Parathyroid adenoma (tissue), 2 donors: Measurements from ENCODE around the gene FLT1.

Experiments used
- H2AFZ ChIP-seq: fragments of 300-600 bp; sonication (generic); one replicate; pipeline ENCODE4 v1.7.0; 2017; ENCODE audit warnings: antibody characterized with exemption, mild to moderate bottlenecking
- H3K27ac ChIP-seq: fragments of 300-600 bp; sonication (generic); one replicate; pipeline ENCODE4 v1.7.0; 2017
- H3K27me3 ChIP-seq: fragments of 300-600 bp; sonication (generic); one replicate; pipeline ENCODE4 v1.7.0; 2017; ENCODE audit warnings: low read length; ENCODE audit not compliant: control insufficient read depth, insufficient read depth
- H3K36me3 ChIP-seq: fragments of 300-600 bp; sonication (generic); one replicate; pipeline ENCODE4 v1.7.0; 2017; ENCODE audit warnings: low read length; ENCODE audit not compliant: control insufficient read depth, insufficient read depth
- H3K4me1 ChIP-seq: fragments of 300-600 bp; sonication (generic); one replicate; pipeline ENCODE4 v1.7.0; 2017; ENCODE audit warnings: control low read depth
- H3K4me2 ChIP-seq: fragments of 300-600 bp; sonication (generic); one replicate; pipeline ENCODE4 v1.7.0; 2017; ENCODE audit warnings: low read length
- H3K4me3 ChIP-seq: fragments of 300-600 bp; sonication (generic); one replicate; pipeline ENCODE4 v1.7.0; 2017; ENCODE audit warnings: low read depth, low read length
- H3K79me2 ChIP-seq: fragments of 300-600 bp; sonication (generic); one replicate; pipeline ENCODE4 v1.7.0; 2017; ENCODE audit warnings: control low read depth
- H3K9ac ChIP-seq: fragments of 300-600 bp; sonication (generic); one replicate; pipeline ENCODE4 v1.7.0; 2017; ENCODE audit warnings: mild to moderate bottlenecking
- H3K9me3 ChIP-seq: fragments of 300-600 bp; sonication (generic); one replicate; pipeline ENCODE4 v1.7.0; 2017; ENCODE audit warnings: low read length; ENCODE audit not compliant: control insufficient read depth
- CTCF ChIP-seq: fragments of 300-600 bp; sonication (generic); IDR thresholded peaks from one replicate; pipeline ENCODE4 v1.7.0; 2017; ENCODE audit warnings: antibody characterized with exemption, mild to moderate bottlenecking
- donor health status: primary hyperparathyroidism.

The FLT1 gene

DNA sequence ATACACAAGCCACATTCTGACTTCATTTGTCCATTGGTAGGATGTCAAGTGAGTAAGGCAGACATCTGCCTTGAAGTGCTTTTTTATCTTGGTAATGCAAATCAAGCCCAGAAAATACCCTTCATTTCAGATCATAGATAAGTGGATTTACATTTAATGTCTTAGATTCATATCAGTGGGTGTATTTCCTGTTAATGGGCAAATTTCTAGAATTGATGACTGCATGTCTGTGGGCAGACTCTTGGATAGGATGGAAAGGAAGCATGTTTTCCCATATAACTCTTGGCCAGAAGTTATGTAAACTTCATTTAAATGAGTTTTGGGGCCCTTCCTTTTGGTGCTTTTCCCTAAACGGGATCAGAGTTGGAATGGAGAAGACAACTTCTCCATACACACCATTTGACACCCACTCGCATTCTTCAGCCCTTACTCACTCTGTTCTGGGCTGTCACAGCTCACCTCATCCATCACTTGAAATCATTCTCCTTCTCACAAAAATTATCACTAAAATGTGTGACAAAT is 154.6 kb downstream of the FLT1 start:
- Histone ChIP-seq H3K4me2 (no peak overlapping the region), H2AFZ (no peak overlapping the region), H3K27ac (no peak overlapping the region), H3K36me3 (no peaks in the 10 kb centered on the region), H3K4me1 (no peaks in the 10 kb centered on the region), H3K9ac (no peak overlapping the region), H3K4me3 (no peak overlapping the region), H3K27me3 (no peaks in the 10 kb centered on the region), H3K9me3 (no peaks in the 10 kb centered on the region), H3K79me2 (no peaks in the 10 kb centered on the region)
- TF ChIP-seq CTCF, result no peak

DNA sequence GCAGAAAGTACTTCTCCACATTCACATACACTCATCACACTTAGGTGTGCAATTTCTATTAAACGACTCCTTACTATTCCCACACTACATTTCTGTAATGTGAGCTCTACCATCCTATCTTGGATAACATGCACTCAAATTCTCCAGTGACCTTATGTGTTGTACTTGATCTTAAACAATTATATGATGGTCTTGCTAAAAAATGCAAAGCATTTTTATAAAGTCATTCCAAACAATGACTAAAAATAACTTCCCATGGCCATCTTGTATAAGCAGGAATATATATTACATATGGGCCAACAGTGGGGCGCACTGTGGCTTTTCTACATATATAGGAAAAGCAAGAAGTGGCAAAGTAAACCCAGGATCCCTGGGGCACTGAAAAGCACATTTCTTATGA is 155.5 kb downstream of the FLT1 start:
- H3K27ac ChIP-seq, result no peak overlapping the region
- H3K9ac ChIP-seq, result no peak overlapping the region
- H3K36me3 ChIP-seq, result no peaks in the 10 kb centered on the region
- TF ChIP-seq CTCF, result no peak
- no peak overlapping the region for H3K4me2 ChIP-seq
- no peaks in the 10 kb centered on the region for H3K4me1 ChIP-seq
- no peak overlapping the region for H2AFZ ChIP-seq
- H3K9me3 ChIP-seq, result no peaks in the 10 kb centered on the region
- H3K4me3 ChIP-seq, result no peak overlapping the region
- no peaks in the 10 kb centered on the region for H3K79me2 ChIP-seq
- no peaks in the 10 kb centered on the region for H3K27me3 ChIP-seq

- Histone ChIP-seq H2AFZ (no peak overlapping the region), H3K4me2 (no peak overlapping the region), H3K79me2 (no peaks in the 10 kb centered on the region), H3K27me3 (no peaks in the 10 kb centered on the region), H3K4me3 (no peak overlapping the region), H3K9ac (no peak overlapping the region), H3K36me3 (no peaks in the 10 kb centered on the region), H3K9me3 (no peaks in the 10 kb centered on the region), H3K4me1 (no peaks in the 10 kb centered on the region), H3K27ac (no peak overlapping the region)
- TF ChIP-seq CTCF, result no peak
These were observed 156.2 kb downstream of the FLT1 start for GRCh38 chr13:28338742-28339141.

GRCh38 chr13:28338006-28338574 is 156.8 kb downstream of the FLT1 start:
- Histone ChIP-seq H3K27ac (no peak overlapping the region), H3K4me1 (no peaks in the 10 kb centered on the region), H3K9ac (no peak overlapping the region), H3K27me3 (no peaks in the 10 kb centered on the region), H3K79me2 (no peaks in the 10 kb centered on the region), H3K4me2 (no peak overlapping the region), H3K36me3 (no peaks in the 10 kb centered on the region), H2AFZ (no peak overlapping the region), H3K9me3 (no peaks in the 10 kb centered on the region), H3K4me3 (no peak overlapping the region)
- no peak for TF ChIP-seq CTCF
